ENCODE measurements around the gene C2orf68.
"Not testable (repeated sequence)": the region's sequence is repeated elsewhere in the genome, so short reads cannot be mapped to it uniquely, and the experiment has no call there.

The C2orf68 gene

DNA sequence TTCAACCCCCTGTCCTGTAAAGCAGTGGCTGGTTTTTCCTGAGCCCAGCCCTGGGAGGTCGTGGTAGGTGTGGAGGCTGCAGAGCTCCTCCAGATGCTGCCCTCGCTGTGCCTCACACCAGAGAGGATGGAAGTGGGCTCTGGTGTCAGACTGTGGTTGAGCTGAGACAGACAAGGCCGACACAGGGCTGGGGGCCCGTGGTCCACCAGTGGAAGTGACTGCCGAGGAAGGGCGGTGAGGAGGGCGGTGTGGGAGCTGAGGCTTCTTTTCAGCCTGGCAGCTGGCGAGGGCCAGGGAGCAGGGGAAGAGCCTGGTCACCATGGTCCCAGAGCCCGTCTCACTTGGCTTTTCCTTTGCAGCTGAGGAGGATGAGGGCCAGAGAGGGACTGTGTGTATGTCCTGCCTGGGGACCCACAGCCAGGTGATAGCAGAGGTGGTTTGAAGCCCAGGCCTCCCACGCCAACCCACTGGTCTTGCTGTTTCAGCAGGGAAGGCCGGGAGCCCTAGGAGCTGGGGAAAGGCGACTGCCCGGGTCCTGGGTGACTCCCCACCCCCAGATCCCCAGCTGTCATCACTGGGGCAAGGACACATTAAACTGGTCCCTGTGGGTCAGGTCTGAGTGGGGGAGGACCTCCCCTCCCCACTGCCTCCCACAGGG, 47.6 kb upstream of the C2orf68 start:
- Histone ChIP-seq H4K20me1 (ENCODE audit: control insufficient read depth, insufficient read depth, low read depth, low read length) (no peaks in the 10 kb centered on the region), H3K27me3 (ENCODE audit: control insufficient read depth, low read length) (no peaks in the 10 kb centered on the region), H3K27ac (ENCODE audit: low read depth, low read length) (no peak overlapping the region), H3K9me2 (replicated peaks; ENCODE audit: control insufficient read depth, low read length) (no peaks in the 10 kb centered on the region), H3K4me1 (ENCODE audit: control insufficient read depth, low read length) (no peaks in the 10 kb centered on the region), H3K79me2 (ENCODE audit: control insufficient read depth, low read length) (no peaks in the 10 kb centered on the region), H3F3A (ENCODE audit: control insufficient read depth, insufficient read depth) (no peaks in the 10 kb centered on the region), H3K36me3 (ENCODE audit: control insufficient read depth, low read length) (peaks cover 5% of the 10 kb centered on the region), H3K4me2 (ENCODE audit: low read length) (no peak overlapping the region), H3K4me3 (ENCODE audit: low read length) (no peak overlapping the region), H3K9me3 (ENCODE audit: control insufficient read depth, insufficient read depth, low read length) (no peaks in the 10 kb centered on the region)
- TF ChIP-seq EZH2phosphoT487 (IDR thresholded peaks at IDR 0.05; ENCODE audit: borderline replicate concordance, low read length), result no peak
- TF ChIP-seq, protein P1, sequence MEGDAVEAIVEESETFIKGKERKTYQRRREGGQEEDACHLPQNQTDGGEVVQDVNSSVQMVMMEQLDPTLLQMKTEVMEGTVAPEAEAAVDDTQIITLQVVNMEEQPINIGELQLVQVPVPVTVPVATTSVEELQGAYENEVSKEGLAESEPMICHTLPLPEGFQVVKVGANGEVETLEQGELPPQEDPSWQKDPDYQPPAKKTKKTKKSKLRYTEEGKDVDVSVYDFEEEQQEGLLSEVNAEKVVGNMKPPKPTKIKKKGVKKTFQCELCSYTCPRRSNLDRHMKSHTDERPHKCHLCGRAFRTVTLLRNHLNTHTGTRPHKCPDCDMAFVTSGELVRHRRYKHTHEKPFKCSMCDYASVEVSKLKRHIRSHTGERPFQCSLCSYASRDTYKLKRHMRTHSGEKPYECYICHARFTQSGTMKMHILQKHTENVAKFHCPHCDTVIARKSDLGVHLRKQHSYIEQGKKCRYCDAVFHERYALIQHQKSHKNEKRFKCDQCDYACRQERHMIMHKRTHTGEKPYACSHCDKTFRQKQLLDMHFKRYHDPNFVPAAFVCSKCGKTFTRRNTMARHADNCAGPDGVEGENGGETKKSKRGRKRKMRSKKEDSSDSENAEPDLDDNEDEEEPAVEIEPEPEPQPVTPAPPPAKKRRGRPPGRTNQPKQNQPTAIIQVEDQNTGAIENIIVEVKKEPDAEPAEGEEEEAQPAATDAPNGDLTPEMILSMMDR (IDR thresholded peaks at IDR 0.05; ENCODE audit: low read depth, low read length, poor library complexity, severe bottlenecking), result no peak

DNA sequence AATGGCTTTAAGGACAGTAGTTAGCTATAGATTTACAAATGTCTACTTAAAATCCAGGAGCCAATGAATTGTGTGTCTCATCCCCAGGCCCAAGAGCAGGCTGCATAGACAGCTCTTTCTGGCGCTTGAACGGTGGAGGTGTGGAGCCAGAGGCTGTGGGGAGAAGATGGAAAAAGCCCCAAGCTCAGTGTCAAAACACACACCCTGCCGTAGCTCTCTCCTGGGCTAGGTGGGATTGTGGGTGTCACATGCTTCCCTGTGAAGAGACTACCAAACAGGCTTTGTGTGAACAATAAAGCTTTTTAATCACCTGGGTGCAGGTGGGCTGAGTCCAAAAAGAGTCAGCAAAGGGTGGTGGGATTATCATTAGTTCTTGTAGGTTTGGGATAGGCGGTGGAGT, 45.5 kb upstream of the C2orf68 start:
- H3K9me3 ChIP-seq (ENCODE audit: control insufficient read depth, insufficient read depth, low read length); H3F3A ChIP-seq (ENCODE audit: control insufficient read depth, insufficient read depth); H3K27ac ChIP-seq (ENCODE audit: low read depth, low read length); H3K4me2 ChIP-seq (ENCODE audit: low read length); H3K27me3 ChIP-seq (ENCODE audit: control insufficient read depth, low read length); H3K9me2 ChIP-seq (replicated peaks; ENCODE audit: control insufficient read depth, low read length); H3K4me1 ChIP-seq (ENCODE audit: control insufficient read depth, low read length); H4K20me1 ChIP-seq (ENCODE audit: control insufficient read depth, insufficient read depth, low read depth, low read length); H3K79me2 ChIP-seq (ENCODE audit: control insufficient read depth, low read length); H3K4me3 ChIP-seq (ENCODE audit: low read length): not testable (repeated sequence)
- H3K36me3 ChIP-seq (ENCODE audit: control insufficient read depth, low read length), result peaks cover 15% of the 10 kb centered on the region

DNA sequence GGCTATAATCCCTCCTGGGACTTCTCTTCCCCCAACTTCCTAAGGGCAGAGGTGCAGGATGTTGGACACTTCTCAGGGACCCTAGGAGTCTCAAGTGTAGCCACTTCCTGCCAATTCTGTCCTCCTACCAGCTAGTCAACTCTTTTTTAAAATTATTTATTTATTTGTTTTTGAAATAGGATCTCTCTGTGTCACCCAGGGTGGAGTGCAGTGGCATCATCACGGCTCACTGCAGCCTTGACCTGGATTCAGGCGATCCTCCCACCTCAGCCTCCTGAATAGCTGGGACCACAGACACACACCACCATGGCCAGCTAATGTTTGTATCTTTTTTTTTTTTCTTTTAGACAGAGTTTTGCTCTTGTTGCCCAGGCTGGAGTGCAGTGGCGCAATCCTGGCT, 44.6 kb upstream of the C2orf68 start:
- H3K4me3 ChIP-seq (ENCODE audit: low read length), result no peak overlapping the region
- H3K4me1 ChIP-seq (ENCODE audit: control insufficient read depth, low read length), result no peaks in the 10 kb centered on the region
- H3K4me2 ChIP-seq (ENCODE audit: low read length), result no peak overlapping the region
- no peaks in the 10 kb centered on the region for H3K9me2 ChIP-seq (replicated peaks; ENCODE audit: control insufficient read depth, low read length)
- H3K27ac ChIP-seq (ENCODE audit: low read depth, low read length), result no peak overlapping the region
- no peaks in the 10 kb centered on the region for H3K9me3 ChIP-seq (ENCODE audit: control insufficient read depth, insufficient read depth, low read length)
- H4K20me1 ChIP-seq (ENCODE audit: control insufficient read depth, insufficient read depth, low read depth, low read length), result no peaks in the 10 kb centered on the region
- no peaks in the 10 kb centered on the region for H3F3A ChIP-seq (ENCODE audit: control insufficient read depth, insufficient read depth)
- TF ChIP-seq EZH2phosphoT487 (IDR thresholded peaks at IDR 0.05; ENCODE audit: borderline replicate concordance, low read length), result no peak
- TF ChIP-seq, protein P1 (IDR thresholded peaks at IDR 0.05; ENCODE audit: low read depth, low read length, poor library complexity, severe bottlenecking), result no peak
- H3K79me2 ChIP-seq (ENCODE audit: control insufficient read depth, low read length), result no peaks in the 10 kb centered on the region
- H3K36me3 ChIP-seq (ENCODE audit: control insufficient read depth, low read length), result peaks cover 22% of the 10 kb centered on the region
- no peaks in the 10 kb centered on the region for H3K27me3 ChIP-seq (ENCODE audit: control insufficient read depth, low read length)

DNA sequence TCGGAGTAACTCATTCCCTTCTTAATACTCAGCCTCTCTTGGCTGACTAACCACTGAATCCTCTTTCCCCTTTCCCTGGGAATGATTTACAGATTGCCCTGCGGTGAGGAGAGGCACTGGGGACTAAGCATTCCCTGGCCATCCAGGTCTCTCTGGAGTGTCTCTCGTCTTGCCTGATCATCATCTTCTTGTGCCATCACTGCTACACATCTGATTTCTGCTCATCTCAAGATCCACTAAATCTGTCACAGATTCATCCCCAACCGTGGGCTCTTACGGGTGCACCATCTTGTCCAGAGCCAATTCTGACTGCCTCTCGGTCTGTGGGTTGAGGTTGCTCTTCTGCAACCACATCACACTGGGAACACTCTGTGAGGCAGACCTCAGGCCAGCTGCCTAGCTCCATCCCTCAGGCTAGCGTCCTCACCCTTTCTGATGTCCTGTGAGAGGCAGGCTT, 44.1 kb upstream of the C2orf68 start:
- no peak overlapping the region for H3K4me2 ChIP-seq (ENCODE audit: low read length)
- H3K9me2 ChIP-seq (replicated peaks; ENCODE audit: control insufficient read depth, low read length), result no peaks in the 10 kb centered on the region
- no peaks in the 10 kb centered on the region for H3K79me2 ChIP-seq (ENCODE audit: control insufficient read depth, low read length)
- H3K4me3 ChIP-seq (ENCODE audit: low read length), result no peak overlapping the region
- no peaks in the 10 kb centered on the region for H3K27me3 ChIP-seq (ENCODE audit: control insufficient read depth, low read length)
- H4K20me1 ChIP-seq (ENCODE audit: control insufficient read depth, insufficient read depth, low read depth, low read length), result no peaks in the 10 kb centered on the region
- H3F3A ChIP-seq (ENCODE audit: control insufficient read depth, insufficient read depth), result no peaks in the 10 kb centered on the region
- no peak overlapping the region for H3K27ac ChIP-seq (ENCODE audit: low read depth, low read length)
- peaks cover 27% of the 10 kb centered on the region for H3K36me3 ChIP-seq (ENCODE audit: control insufficient read depth, low read length)
- no peaks in the 10 kb centered on the region for H3K4me1 ChIP-seq (ENCODE audit: control insufficient read depth, low read length)
- no peaks in the 10 kb centered on the region for H3K9me3 ChIP-seq (ENCODE audit: control insufficient read depth, insufficient read depth, low read length)
- TF ChIP-seq, protein P1 (IDR thresholded peaks at IDR 0.05; ENCODE audit: low read depth, low read length, poor library complexity, severe bottlenecking), result no peak
- TF ChIP-seq EZH2phosphoT487 (IDR thresholded peaks at IDR 0.05; ENCODE audit: borderline replicate concordance, low read length), result no peak

All from DOHH2 (cell line).